HG03378 (cell line): ENCODE results near the gene SIX1.

ENCODE experiments used
- ATAC-seq: cut with Tn5 transposase; IDR thresholded peaks from one replicate; pipeline ENCODE4 v1.9.1; 2021; ENCODE audit warnings: mild to moderate bottlenecking, moderate library complexity; ENCODE audit not compliant: unreplicated experiment

The SIX1 gene

GRCh38 chr14:60602291-60602690 is 47.0 kb downstream of the SIX1 start:
- ATAC-seq = no peak

- ATAC-seq = no peak
Measured at GRCh38 chr14:60599727-60600126, 49.5 kb downstream of the SIX1 start.

GRCh38 chr14:60596139-60596538 is 53.1 kb downstream of the SIX1 start:
- no peak for ATAC-seq

DNA sequence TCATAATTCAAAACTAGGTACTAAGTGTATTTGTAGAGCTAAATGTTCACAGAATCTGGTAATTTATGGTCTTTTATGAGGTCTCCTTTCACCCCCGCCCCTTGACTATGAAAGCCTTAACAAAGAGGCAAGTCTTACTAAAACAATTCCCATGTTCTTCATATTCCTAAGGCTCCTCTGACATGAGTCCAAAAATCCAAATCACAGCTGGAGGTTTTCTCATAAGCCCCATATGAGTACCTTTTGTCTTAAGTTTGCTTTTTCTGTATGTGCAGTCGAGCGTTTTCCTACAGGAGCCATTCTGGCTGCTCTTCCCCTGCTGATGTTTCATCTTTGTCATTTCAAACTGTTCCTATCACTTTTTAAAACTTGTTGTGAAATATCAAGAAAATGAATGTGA is 55.2 kb downstream of the SIX1 start:
- no peak for ATAC-seq
